HepG2 (cell line): ENCODE data around the gene KIAA1614. TPM values are rescaled to one million over a fixed set of nuclear protein-coding genes. Genes with fewer than 3 reads are reported as not detected.

ENCODE experiments used
- AHR ChIP-seq: IDR thresholded peaks from 2 replicates; pipeline ENCODE4 v1.6.1; 2018; ENCODE audit warnings: missing genetic modification reagents, missing compliant biosample characterization
- HOXA9 ChIP-seq: sonication (generic); formaldehyde crosslinking; IDR thresholded peaks from 2 replicates; pipeline ENCODE4 v1.8.1; 2022; ENCODE audit warnings: missing genetic modification reagents, mild to moderate bottlenecking, moderate library complexity, borderline replicate concordance
- KLF16 ChIP-seq, 2 experiments: sonication (generic) in 1 of 2; formaldehyde crosslinking in 1 of 2; IDR thresholded peaks; 2 replicates each; pipeline versions ENCODE4 v1.6.1 to v1.8.0; 2016 to 2023; ENCODE audit warnings: missing genetic modification reagents in 2 of 2, missing compliant biosample characterization in 1 of 2
- KLF6 ChIP-seq: IDR thresholded peaks from 2 replicates; pipeline ENCODE4 v1.8.0; 2016; ENCODE audit warnings: missing biosample characterization, missing genetic modification reagents
- MIER2 ChIP-seq: IDR thresholded peaks from 2 replicates; pipeline ENCODE4 v1.6.1; 2016; ENCODE audit warnings: missing biosample characterization, missing genetic modification reagents
- RCOR2 ChIP-seq: IDR thresholded peaks from 2 replicates; pipeline ENCODE4 v1.6.1; 2016; ENCODE audit warnings: missing biosample characterization, missing genetic modification reagents
- ZNF451 ChIP-seq: sonication (generic); formaldehyde crosslinking; IDR thresholded peaks from 2 replicates; pipeline ENCODE4 v1.5.0; 2020; ENCODE audit warnings: mild to moderate bottlenecking, missing genetic modification reagents
- ZNF678 ChIP-seq: sonication (generic); formaldehyde crosslinking; IDR thresholded peaks from 2 replicates; pipeline ENCODE4 v1.4.0; 2020; ENCODE audit warnings: mild to moderate bottlenecking, missing genetic modification reagents
- ZSCAN30 ChIP-seq: sonication (generic); formaldehyde crosslinking; IDR thresholded peaks from 2 replicates; pipeline ENCODE4 v1.5.0; 2020; ENCODE audit warnings: mild to moderate bottlenecking, missing genetic modification reagents
- polyA plus RNA-seq, 8 experiments: library from polyadenylated mRNA; depleted of rRNA in 3 of 8; stranded (reverse) in 7 of 8; unstranded in 1 of 8; fragments of >200 nt; fragmentation: Illumina TruSeq in 4 of 8; extraction: Trizol in 4 of 8; gene quantifications; 2 replicates each; pipeline versions ENCODE4 v1.2.1 to v1.2.3, GENCODE V29; 2011 to 2016; ENCODE audit warnings: low read depth in 4 of 8, missing spikeins in 1 of 8, mixed read lengths in 1 of 8; ENCODE audit not compliant: insufficient read depth in 1 of 8
- total RNA-seq, 5 experiments: library from RNA; depleted of rRNA; stranded (reverse); fragments of >200 nt; fragmentation: Illumina TruSeq; extraction: Trizol; gene quantifications; 2 replicates each; pipeline ENCODE4 v1.2.3, GENCODE V29; 2016; ENCODE audit warnings: low read depth in 1 of 5
- TF ChIP-seq, protein P1 (sequence below): sonication (generic); formaldehyde crosslinking; IDR thresholded peaks from 2 replicates; pipeline ENCODE4 v1.4.0; 2020; ENCODE audit warnings: mild to moderate bottlenecking, missing genetic modification reagents
- TF ChIP-seq, protein P2 (sequence below): sonication (generic); formaldehyde crosslinking; IDR thresholded peaks from 2 replicates; pipeline ENCODE4 v1.9.0; 2021; ENCODE audit warnings: mild to moderate bottlenecking, missing genetic modification reagents
- TF ChIP-seq, protein P3 (sequence below): sonication (generic); formaldehyde crosslinking; IDR thresholded peaks from 2 replicates; pipeline ENCODE4 v1.4.0; 2020; ENCODE audit warnings: low read depth, mild to moderate bottlenecking, missing genetic modification reagents

The KIAA1614 gene
- total and polyA plus RNA-seq, 2 of the 13 experiments (the other 11 are each of a cell fraction or from before 2014, with no cell fraction given) = 0.15 to 0.77 TPM

DNA sequence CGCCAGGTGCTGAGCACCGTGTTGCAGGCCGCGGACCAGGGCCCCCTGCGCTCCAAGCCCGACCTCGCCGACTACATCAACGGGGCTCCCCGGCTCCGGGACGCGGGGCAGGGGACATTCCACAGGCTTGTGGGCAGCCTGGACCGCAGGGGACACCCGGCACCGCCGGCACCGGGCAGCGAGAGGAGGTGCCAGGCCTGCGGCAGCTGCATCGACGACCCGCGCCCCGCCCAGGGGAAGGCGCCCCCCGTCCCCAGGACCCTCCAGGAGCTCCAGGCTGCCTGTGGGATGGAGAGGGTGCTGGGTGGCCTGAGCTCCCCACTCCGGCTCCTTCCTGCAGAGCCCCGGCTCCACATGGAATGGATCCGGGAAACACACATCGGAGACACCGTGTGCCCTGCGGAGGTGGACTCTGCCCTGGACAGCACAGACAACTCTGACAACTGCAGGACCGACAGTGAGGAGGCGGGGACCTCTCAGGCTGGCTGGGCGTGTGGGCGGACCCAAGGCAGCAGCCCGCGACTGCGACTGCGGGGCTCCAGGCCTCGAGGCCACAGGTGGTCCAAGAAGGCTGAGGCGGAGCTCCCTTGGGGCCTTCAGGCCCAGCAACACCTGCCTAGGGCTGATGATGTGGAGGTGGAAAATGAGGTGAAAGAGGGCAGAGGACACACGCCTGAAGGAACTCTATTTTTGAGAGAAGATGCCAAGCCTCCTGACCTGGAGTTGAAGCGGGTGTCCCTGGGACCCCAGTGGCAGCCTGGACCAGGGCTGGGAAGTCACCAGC lies 22.8 kb downstream of the KIAA1614 start (continued):
- TF ChIP-seq, protein P1, sequence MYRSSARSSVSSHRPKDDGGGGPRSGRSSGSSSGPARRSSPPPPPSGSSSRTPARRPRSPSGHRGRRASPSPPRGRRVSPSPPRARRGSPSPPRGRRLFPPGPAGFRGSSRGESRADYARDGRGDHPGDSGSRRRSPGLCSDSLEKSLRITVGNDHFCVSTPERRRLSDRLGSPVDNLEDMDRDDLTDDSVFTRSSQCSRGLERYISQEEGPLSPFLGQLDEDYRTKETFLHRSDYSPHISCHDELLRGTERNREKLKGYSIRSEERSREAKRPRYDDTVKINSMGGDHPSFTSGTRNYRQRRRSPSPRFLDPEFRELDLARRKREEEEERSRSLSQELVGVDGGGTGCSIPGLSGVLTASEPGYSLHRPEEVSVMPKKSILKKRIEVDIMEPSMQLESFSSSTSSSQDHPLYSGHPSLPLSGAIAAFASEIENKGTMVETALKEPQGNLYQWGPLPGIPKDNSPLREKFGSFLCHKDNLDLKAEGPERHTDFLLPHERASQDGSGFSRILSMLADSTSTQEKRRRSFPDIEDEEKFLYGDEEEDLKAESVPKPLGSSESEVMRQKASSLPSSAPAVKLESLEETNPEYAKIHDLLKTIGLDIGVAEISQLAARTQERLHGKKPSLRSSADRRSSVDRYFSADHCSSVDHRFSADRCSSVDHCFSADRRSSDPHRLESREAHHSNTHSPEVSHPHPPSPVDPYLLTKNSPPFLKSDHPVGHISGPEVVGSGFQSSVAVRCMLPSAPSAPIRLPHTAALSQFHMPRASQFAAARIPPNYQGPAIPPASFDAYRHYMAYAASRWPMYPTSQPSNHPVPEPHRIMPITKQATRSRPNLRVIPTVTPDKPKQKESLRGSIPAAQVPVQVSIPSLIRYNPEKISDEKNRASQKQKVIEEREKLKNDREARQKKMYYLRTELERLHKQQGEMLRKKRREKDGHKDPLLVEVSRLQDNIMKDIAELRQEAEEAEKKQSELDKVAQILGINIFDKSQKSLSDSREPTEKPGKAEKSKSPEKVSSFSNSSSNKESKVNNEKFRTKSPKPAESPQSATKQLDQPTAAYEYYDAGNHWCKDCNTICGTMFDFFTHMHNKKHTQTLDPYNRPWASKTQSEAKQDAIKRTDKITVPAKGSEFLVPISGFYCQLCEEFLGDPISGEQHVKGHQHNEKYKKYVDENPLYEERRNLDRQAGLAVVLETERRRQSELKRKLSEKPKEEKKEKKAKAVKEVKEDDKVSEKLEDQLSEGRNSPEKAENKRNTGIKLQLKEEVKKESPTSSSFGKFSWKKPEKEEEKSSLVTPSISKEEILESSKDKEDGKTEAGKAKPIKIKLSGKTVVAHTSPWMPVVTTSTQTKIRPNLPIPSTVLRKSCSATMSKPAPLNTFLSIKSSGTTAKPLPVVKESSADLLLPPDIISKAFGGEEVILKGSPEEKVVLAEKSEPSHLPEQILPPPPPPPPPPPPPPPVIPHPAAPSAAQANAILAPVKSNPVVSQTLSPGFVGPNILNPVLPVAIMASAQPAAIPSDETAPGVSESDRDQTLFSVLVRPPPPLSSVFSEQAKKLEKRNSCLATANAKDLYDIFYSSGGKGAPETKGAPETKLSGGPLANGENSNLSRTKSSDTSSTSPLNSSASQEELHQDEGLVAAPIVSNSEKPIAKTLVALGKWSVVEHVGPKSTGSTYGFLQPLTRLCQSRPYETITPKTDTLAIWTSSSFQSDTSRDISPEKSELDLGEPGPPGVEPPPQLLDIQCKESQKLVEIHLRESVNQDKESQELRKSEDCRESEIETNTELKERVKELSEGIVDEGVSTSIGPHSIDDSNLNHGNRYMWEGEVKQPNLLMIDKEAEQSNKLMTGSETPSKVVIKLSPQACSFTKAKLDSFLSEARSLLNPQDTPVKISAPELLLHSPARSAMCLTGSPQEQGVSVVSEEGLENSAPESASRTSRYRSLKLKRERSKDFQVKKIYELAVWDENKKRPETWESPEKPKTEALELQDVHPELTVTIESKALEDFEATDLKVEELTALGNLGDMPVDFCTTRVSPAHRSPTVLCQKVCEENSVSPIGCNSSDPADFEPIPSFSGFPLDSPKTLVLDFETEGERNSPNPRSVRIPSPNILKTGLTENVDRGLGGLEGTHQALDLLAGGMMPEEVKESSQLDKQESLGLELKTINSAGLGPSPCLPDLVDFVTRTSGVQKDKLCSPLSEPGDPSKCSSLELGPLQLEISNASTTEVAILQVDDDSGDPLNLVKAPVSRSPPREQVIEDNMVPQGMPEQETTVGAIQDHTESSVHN (CRISPR knock-in tag) = no peak
- TF ChIP-seq HOXA9 (CRISPR knock-in tag) = no peak
- TF ChIP-seq, protein P2, sequence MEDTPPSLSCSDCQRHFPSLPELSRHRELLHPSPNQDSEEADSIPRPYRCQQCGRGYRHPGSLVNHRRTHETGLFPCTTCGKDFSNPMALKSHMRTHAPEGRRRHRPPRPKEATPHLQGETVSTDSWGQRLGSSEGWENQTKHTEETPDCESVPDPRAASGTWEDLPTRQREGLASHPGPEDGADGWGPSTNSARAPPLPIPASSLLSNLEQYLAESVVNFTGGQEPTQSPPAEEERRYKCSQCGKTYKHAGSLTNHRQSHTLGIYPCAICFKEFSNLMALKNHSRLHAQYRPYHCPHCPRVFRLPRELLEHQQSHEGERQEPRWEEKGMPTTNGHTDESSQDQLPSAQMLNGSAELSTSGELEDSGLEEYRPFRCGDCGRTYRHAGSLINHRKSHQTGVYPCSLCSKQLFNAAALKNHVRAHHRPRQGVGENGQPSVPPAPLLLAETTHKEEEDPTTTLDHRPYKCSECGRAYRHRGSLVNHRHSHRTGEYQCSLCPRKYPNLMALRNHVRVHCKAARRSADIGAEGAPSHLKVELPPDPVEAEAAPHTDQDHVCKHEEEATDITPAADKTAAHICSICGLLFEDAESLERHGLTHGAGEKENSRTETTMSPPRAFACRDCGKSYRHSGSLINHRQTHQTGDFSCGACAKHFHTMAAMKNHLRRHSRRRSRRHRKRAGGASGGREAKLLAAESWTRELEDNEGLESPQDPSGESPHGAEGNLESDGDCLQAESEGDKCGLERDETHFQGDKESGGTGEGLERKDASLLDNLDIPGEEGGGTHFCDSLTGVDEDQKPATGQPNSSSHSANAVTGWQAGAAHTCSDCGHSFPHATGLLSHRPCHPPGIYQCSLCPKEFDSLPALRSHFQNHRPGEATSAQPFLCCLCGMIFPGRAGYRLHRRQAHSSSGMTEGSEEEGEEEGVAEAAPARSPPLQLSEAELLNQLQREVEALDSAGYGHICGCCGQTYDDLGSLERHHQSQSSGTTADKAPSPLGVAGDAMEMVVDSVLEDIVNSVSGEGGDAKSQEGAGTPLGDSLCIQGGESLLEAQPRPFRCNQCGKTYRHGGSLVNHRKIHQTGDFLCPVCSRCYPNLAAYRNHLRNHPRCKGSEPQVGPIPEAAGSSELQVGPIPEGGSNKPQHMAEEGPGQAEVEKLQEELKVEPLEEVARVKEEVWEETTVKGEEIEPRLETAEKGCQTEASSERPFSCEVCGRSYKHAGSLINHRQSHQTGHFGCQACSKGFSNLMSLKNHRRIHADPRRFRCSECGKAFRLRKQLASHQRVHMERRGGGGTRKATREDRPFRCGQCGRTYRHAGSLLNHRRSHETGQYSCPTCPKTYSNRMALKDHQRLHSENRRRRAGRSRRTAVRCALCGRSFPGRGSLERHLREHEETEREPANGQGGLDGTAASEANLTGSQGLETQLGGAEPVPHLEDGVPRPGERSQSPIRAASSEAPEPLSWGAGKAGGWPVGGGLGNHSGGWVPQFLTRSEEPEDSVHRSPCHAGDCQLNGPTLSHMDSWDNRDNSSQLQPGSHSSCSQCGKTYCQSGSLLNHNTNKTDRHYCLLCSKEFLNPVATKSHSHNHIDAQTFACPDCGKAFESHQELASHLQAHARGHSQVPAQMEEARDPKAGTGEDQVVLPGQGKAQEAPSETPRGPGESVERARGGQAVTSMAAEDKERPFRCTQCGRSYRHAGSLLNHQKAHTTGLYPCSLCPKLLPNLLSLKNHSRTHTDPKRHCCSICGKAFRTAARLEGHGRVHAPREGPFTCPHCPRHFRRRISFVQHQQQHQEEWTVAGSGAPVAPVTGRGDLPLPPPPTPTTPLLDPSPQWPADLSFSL (CRISPR knock-in tag) = no peak; the same call in 1 of the 2 replicates
- 0 out of 2 replicates have a peak, but pooled peaks have one; percentile 19 for TF ChIP-seq MIER2
- no peak for TF ChIP-seq KLF16 (CRISPR knock-in tag; IDR thresholded peaks at IDR 0.05)
- TF ChIP-seq, protein P3, sequence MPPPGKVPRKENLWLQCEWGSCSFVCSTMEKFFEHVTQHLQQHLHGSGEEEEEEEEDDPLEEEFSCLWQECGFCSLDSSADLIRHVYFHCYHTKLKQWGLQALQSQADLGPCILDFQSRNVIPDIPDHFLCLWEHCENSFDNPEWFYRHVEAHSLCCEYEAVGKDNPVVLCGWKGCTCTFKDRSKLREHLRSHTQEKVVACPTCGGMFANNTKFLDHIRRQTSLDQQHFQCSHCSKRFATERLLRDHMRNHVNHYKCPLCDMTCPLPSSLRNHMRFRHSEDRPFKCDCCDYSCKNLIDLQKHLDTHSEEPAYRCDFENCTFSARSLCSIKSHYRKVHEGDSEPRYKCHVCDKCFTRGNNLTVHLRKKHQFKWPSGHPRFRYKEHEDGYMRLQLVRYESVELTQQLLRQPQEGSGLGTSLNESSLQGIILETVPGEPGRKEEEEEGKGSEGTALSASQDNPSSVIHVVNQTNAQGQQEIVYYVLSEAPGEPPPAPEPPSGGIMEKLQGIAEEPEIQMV (CRISPR knock-in tag) = no peak
- no peak for TF ChIP-seq RCOR2 (CRISPR knock-in tag)
- TF ChIP-seq ZNF451 (CRISPR knock-in tag) = peak; percentile 30; the same call in 1 of the 2 replicates
- TF ChIP-seq ZSCAN30 (CRISPR knock-in tag) = no peak
- TF ChIP-seq KLF6 (CRISPR knock-in tag) = no peak
- TF ChIP-seq AHR (CRISPR knock-in tag) = 0 out of 2 replicates have a peak, but pooled peaks have one; percentile 38
- no peak for TF ChIP-seq ZNF678 (CRISPR knock-in tag)
